HG03060 (cell line): ENCODE results near the gene ARHGEF12.

Experiments used
- ATAC-seq: cut with Tn5 transposase; IDR thresholded peaks from one replicate; pipeline ENCODE4 v1.9.1; 2021; ENCODE audit warnings: low read depth, moderate number of reproducible peaks; ENCODE audit not compliant: unreplicated experiment

The ARHGEF12 gene

GRCh38 chr11:120385110-120385509, 48.9 kb downstream of the ARHGEF12 start:
- ATAC-seq = no peak

- ATAC-seq = no peak
Observed at GRCh38 chr11:120385655-120386054, 49.4 kb downstream of the ARHGEF12 start.

GRCh38 chr11:120386318-120386717, 50.1 kb downstream of the ARHGEF12 start:
- ATAC-seq = no peak

- no peak for ATAC-seq
Observed at GRCh38 chr11:120386774-120387371, 50.7 kb downstream of the ARHGEF12 start.

GRCh38 chr11:120388261-120388660, 52.0 kb downstream of the ARHGEF12 start:
- no peak for ATAC-seq

GRCh38 chr11:120389693-120390584, 53.7 kb downstream of the ARHGEF12 start:
- no peak for ATAC-seq

- ATAC-seq = no peak
Observed at GRCh38 chr11:120390585-120390922, 54.3 kb downstream of the ARHGEF12 start.

- no peak for ATAC-seq
Observed at GRCh38 chr11:120391292-120391691, 55.1 kb downstream of the ARHGEF12 start.

- no peak for ATAC-seq
Observed at GRCh38 chr11:120391854-120392253, 55.6 kb downstream of the ARHGEF12 start.

GRCh38 chr11:120392314-120392713, 56.1 kb downstream of the ARHGEF12 start:
- no peak for ATAC-seq

- ATAC-seq = no peak
Observed at GRCh38 chr11:120392793-120393192, 56.6 kb downstream of the ARHGEF12 start.

GRCh38 chr11:120394119-120394518, 57.9 kb downstream of the ARHGEF12 start:
- no peak for ATAC-seq

- ATAC-seq = no peak
Observed at GRCh38 chr11:120395778-120396177, 59.6 kb downstream of the ARHGEF12 start.

- ATAC-seq = no peak
Observed at GRCh38 chr11:120398132-120398531, 61.9 kb downstream of the ARHGEF12 start.

GRCh38 chr11:120399307-120399706, 63.1 kb downstream of the ARHGEF12 start:
- ATAC-seq = no peak

- no peak for ATAC-seq
Observed at GRCh38 chr11:120400564-120401364, 64.6 kb downstream of the ARHGEF12 start.

- ATAC-seq = no peak
Observed at GRCh38 chr11:120401506-120401905, 65.3 kb downstream of the ARHGEF12 start.

GRCh38 chr11:120403966-120404365, 67.8 kb downstream of the ARHGEF12 start:
- no peak for ATAC-seq

- no peak for ATAC-seq
Observed at GRCh38 chr11:120404495-120404894, 68.3 kb downstream of the ARHGEF12 start.

GRCh38 chr11:120409655-120410054, 73.4 kb downstream of the ARHGEF12 start:
- no peak for ATAC-seq
